ENCODE data around the gene CLEC4C.

The CLEC4C gene

DNA sequence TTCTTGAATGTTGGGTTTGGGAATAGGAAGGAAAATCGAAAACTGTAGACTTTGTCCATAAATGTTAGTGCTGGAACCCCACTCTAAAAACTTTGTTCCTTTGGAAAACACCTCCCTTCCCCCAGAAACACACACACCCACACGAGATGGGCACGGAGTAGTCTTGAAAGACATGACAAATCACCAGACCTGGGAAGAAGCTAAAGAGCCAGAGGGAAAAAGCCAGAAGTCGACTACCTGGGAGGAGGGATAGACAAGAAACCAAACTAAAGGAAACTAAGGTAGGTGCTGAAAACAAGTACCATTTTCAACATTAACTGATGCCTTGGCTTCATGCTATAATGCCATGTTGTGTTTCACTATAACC is 41.1 kb upstream of the CLEC4C start:
- Histone ChIP-seq H3K4me1 (ENCODE audit: control insufficient read depth, insufficient read depth, low read length) (no peaks in the 10 kb centered on the region), H3K27ac (ENCODE audit: extremely low read depth, low read depth, low read length) (no peak overlapping the region), H3K4me3 (ENCODE audit: low read depth, low read length) (no peak overlapping the region), H3K9me3 (ENCODE audit: control insufficient read depth, insufficient read depth, low read depth, low read length) (no peaks in the 10 kb centered on the region), H3K36me3 (ENCODE audit: control insufficient read depth in 2 of 2, insufficient read depth in 1 of 2, low read length in 2 of 2) (no peaks in the 10 kb centered on the region)
- POLR2A ChIA-PET: no interaction called here
- CTCF ChIA-PET: no interaction called here
- no peak for TF ChIP-seq ZFP3 (tag by site-specific recombination; IDR thresholded peaks at IDR 0.05; ENCODE audit: low read depth)
- TF ChIP-seq OVOL3 (tag by site-specific recombination; IDR thresholded peaks at IDR 0.05): no peak
- TF ChIP-seq ZNF624 (tag by site-specific recombination; IDR thresholded peaks at IDR 0.05): no peak
- no peak for TF ChIP-seq HOXD13 (CRISPR knock-in tag; IDR thresholded peaks at IDR 0.05; ENCODE audit: borderline replicate concordance)
- no peak for TF ChIP-seq ZNF837 (tag by site-specific recombination; IDR thresholded peaks at IDR 0.05)

DNA sequence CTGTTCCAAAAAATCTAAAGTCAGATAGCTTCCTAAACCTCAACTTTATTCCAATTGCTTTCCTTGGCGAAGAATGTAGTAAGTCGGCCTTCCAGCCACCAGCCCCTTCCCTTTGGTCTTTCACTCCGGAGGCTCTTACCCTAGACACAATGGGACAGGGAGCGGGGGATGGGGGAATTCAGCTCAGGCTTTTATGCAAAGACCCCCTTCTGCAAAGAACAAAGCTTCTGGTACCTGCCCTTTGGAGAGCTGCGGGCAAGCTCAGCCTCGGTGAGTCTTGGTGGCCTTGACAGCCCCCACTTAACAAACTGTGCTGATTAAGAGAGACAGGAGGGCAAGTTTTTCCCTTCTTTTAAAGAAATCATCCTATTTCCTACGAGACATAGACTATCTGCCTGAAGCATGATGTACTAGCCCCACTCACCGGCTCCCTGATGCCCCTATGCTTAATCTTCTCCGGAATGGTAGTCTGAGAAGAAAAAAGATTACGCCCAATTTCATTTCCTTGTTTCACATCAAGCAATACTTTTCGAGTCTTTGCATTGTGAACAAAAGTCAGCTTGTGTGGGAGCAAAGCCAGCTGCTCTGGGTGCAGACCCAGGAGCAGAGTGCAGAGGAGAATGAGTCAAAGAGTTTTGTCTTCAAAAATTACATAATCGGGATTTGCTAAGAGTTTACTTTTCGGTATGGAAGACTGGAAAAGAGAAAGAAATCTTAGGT is 40.6 kb upstream of the CLEC4C start:
- Histone ChIP-seq H3K36me3 (ENCODE audit: control insufficient read depth in 2 of 2, insufficient read depth in 1 of 2, low read length in 2 of 2) (no peaks in the 10 kb centered on the region), H3K4me1 (ENCODE audit: control insufficient read depth, insufficient read depth, low read length) (no peaks in the 10 kb centered on the region), H3K4me3 (ENCODE audit: low read depth, low read length) (no peak overlapping the region), H3K27ac (ENCODE audit: extremely low read depth, low read depth, low read length) (no peak overlapping the region), H3K9me3 (ENCODE audit: control insufficient read depth, insufficient read depth, low read depth, low read length) (no peaks in the 10 kb centered on the region)
- CTCF ChIA-PET: no interaction called here
- POLR2A ChIA-PET: no interaction called here
- TF ChIP-seq GLI2 (tag by site-specific recombination; IDR thresholded peaks at IDR 0.05; ENCODE audit: borderline replicate concordance, low read depth) (no peak), ZNF629 (tag by site-specific recombination; IDR thresholded peaks at IDR 0.05) (no peak), ZNF138 (tag by site-specific recombination; IDR thresholded peaks at IDR 0.05; ENCODE audit: borderline replicate concordance) (no peak), KLF7 (tag by site-specific recombination; IDR thresholded peaks at IDR 0.05; ENCODE audit: borderline replicate concordance) (no peak), HOXA7 (CRISPR knock-in tag; IDR thresholded peaks at IDR 0.05; ENCODE audit: borderline replicate concordance) (no peak), ZFHX2 (tag by site-specific recombination; conservative IDR thresholded peaks at IDR 0.05) (no peak), KLF10 (tag by site-specific recombination; IDR thresholded peaks at IDR 0.05) (no peak)

DNA sequence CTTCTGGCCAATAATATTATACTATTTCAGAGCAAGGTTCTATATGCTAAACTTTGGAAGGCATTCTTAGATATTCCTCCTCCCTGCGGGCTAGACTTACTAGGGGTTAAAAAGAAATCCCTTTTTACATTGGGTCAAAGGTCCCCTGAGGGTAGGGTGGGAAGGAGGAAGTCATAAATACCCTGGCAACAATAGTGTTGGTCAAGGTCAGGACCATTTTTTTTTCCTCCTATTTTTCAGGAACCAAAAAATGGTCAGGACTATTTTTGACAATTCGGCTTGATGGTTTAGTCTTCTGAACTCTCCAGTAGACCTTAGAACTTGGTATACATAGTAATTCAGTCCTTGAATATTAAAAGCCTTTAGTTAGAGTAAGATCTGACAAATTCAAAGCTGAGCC is 37.5 kb upstream of the CLEC4C start:
- TF ChIP-seq RBAK (tag by site-specific recombination; IDR thresholded peaks at IDR 0.05) (no peak), ZNF169 (tag by site-specific recombination; IDR thresholded peaks at IDR 0.05) (no peak), ZNF248 (tag by site-specific recombination; IDR thresholded peaks at IDR 0.05) (no peak), KLF7 (tag by site-specific recombination; IDR thresholded peaks at IDR 0.05; ENCODE audit: borderline replicate concordance) (no peak), ZNF549 (tag by site-specific recombination; IDR thresholded peaks at IDR 0.05) (no peak), SCRT2 (tag by site-specific recombination; IDR thresholded peaks at IDR 0.05) (no peak), ZNF544 (tag by site-specific recombination; IDR thresholded peaks at IDR 0.05) (no peak), ZNF558 (tag by site-specific recombination; IDR thresholded peaks at IDR 0.05) (no peak), KLF1 (tag by site-specific recombination; IDR thresholded peaks at IDR 0.05) (no peak), ZNF184 (tag by site-specific recombination; IDR thresholded peaks at IDR 0.05) (no peak), ZNF404 (tag by site-specific recombination; IDR thresholded peaks at IDR 0.05) (no peak)
- TF ChIP-seq, protein P1, sequence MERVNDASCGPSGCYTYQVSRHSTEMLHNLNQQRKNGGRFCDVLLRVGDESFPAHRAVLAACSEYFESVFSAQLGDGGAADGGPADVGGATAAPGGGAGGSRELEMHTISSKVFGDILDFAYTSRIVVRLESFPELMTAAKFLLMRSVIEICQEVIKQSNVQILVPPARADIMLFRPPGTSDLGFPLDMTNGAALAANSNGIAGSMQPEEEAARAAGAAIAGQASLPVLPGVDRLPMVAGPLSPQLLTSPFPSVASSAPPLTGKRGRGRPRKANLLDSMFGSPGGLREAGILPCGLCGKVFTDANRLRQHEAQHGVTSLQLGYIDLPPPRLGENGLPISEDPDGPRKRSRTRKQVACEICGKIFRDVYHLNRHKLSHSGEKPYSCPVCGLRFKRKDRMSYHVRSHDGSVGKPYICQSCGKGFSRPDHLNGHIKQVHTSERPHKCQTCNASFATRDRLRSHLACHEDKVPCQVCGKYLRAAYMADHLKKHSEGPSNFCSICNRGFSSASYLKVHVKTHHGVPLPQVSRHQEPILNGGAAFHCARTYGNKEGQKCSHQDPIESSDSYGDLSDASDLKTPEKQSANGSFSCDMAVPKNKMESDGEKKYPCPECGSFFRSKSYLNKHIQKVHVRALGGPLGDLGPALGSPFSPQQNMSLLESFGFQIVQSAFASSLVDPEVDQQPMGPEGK (tag by site-specific recombination; IDR thresholded peaks at IDR 0.05): no peak
- TF ChIP-seq, protein P2, sequence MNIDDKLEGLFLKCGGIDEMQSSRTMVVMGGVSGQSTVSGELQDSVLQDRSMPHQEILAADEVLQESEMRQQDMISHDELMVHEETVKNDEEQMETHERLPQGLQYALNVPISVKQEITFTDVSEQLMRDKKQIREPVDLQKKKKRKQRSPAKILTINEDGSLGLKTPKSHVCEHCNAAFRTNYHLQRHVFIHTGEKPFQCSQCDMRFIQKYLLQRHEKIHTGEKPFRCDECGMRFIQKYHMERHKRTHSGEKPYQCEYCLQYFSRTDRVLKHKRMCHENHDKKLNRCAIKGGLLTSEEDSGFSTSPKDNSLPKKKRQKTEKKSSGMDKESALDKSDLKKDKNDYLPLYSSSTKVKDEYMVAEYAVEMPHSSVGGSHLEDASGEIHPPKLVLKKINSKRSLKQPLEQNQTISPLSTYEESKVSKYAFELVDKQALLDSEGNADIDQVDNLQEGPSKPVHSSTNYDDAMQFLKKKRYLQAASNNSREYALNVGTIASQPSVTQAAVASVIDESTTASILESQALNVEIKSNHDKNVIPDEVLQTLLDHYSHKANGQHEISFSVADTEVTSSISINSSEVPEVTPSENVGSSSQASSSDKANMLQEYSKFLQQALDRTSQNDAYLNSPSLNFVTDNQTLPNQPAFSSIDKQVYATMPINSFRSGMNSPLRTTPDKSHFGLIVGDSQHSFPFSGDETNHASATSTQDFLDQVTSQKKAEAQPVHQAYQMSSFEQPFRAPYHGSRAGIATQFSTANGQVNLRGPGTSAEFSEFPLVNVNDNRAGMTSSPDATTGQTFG (tag by site-specific recombination; IDR thresholded peaks at IDR 0.05; ENCODE audit: borderline replicate concordance): no peak
- TF ChIP-seq, protein P3, sequence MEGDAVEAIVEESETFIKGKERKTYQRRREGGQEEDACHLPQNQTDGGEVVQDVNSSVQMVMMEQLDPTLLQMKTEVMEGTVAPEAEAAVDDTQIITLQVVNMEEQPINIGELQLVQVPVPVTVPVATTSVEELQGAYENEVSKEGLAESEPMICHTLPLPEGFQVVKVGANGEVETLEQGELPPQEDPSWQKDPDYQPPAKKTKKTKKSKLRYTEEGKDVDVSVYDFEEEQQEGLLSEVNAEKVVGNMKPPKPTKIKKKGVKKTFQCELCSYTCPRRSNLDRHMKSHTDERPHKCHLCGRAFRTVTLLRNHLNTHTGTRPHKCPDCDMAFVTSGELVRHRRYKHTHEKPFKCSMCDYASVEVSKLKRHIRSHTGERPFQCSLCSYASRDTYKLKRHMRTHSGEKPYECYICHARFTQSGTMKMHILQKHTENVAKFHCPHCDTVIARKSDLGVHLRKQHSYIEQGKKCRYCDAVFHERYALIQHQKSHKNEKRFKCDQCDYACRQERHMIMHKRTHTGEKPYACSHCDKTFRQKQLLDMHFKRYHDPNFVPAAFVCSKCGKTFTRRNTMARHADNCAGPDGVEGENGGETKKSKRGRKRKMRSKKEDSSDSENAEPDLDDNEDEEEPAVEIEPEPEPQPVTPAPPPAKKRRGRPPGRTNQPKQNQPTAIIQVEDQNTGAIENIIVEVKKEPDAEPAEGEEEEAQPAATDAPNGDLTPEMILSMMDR (tag by site-specific recombination; IDR thresholded peaks at IDR 0.05): no peak
- ChIA-PET CTCF (no interaction called here), POLR2A (no interaction called here)
- Histone ChIP-seq H3K4me3 (ENCODE audit: low read depth, low read length) (no peak overlapping the region), H3K9me3 (ENCODE audit: control insufficient read depth, insufficient read depth, low read depth, low read length) (no peaks in the 10 kb centered on the region), H3K27ac (ENCODE audit: extremely low read depth, low read depth, low read length) (no peak overlapping the region), H3K36me3 (ENCODE audit: control insufficient read depth in 2 of 2, insufficient read depth in 1 of 2, low read length in 2 of 2) (no peaks in the 10 kb centered on the region), H3K4me1 (ENCODE audit: control insufficient read depth, insufficient read depth, low read length) (no peaks in the 10 kb centered on the region)

All from HEK293 (cell line).